ENCODE results near the gene RUBCN. TPM values are rescaled to one million over a fixed set of nuclear protein-coding genes. Genes with fewer than 3 reads are reported as not detected.

Gene RUBCN
- total and polyA plus RNA-seq, 9 of the 15 experiments (the other 6 are each of a cell fraction or from before 2014, with no cell fraction given), result 8.4 to 24.0 (median 11.9) TPM

GRCh38 chr3:197736491-197737318, at the start of gene RUBCN (continued):
- peak; percentile 47; the same call in 1 of the 2 replicates for TF ChIP-seq E2F1 (CRISPR knock-in tag; IDR thresholded peaks at IDR 0.05)
- TF ChIP-seq TBP (optimal IDR thresholded peaks at IDR 0.05; ENCODE audit: low read depth, low read length), result peak; percentile 84
- TF ChIP-seq KDM5B (IDR thresholded peaks at IDR 0.05; ENCODE audit: insufficient replicate concordance, low read depth, low read length), result peak; percentile 62
- TF ChIP-seq NFYB (IDR thresholded peaks at IDR 0.05; ENCODE audit: extremely low read depth, insufficient read length), result peak; percentile 57
- no peak for TF ChIP-seq CHCHD3 (CRISPR knock-in tag; IDR thresholded peaks at IDR 0.05)
- TF ChIP-seq PRDM10 (IDR thresholded peaks at IDR 0.05; ENCODE audit: partially characterized antibody), result peak; percentile 19
- no peak for TF ChIP-seq RBM15 (IDR thresholded peaks at IDR 0.05; ENCODE audit: insufficient read depth, low read length)
- TF ChIP-seq RBM25 (IDR thresholded peaks at IDR 0.05; ENCODE audit: low read depth, low read length, severe bottlenecking), result peak; percentile 98
- TF ChIP-seq SP2 (IDR thresholded peaks at IDR 0.05; ENCODE audit: extremely low read depth, low read depth, low read length, poor library complexity, severe bottlenecking), result peak; percentile 5
- TF ChIP-seq ATF1 (CRISPR knock-in tag; IDR thresholded peaks at IDR 0.05), result no peak
- TF ChIP-seq ATF1 (tag; IDR thresholded peaks at IDR 0.05), result peak; percentile 83
- peak; percentile 64; the same call in 1 of the 2 replicates for TF ChIP-seq BHLHE40 (IDR thresholded peaks at IDR 0.05; ENCODE audit: low read length)
- TF ChIP-seq ZNF699 (CRISPR knock-in tag; IDR thresholded peaks at IDR 0.05; ENCODE audit: insufficient replicate concordance), result no peak
- no peak for TF ChIP-seq ZNF277 (CRISPR knock-in tag; IDR thresholded peaks at IDR 0.05; ENCODE audit: borderline replicate concordance)
- TF ChIP-seq AFF4 (CRISPR knock-in tag; IDR thresholded peaks at IDR 0.05), result peak; percentile 64
- TF ChIP-seq ETV1 (tag; conservative IDR thresholded peaks at IDR 0.05; ENCODE audit: low read depth), result peak; percentile 79
